GM19395 (cell line): Measurements from ENCODE around the gene PCDHB13.
"Not testable (repeated sequence)": the region's sequence is repeated elsewhere in the genome, so short reads cannot be mapped to it uniquely, and the experiment has no call there.

Experiments used
- ATAC-seq: cut with Tn5 transposase; IDR thresholded peaks from one replicate; pipeline ENCODE4 v1.9.1; 2021; ENCODE audit warnings: mild to moderate bottlenecking, moderate library complexity; ENCODE audit not compliant: unreplicated experiment

Gene PCDHB13

DNA sequence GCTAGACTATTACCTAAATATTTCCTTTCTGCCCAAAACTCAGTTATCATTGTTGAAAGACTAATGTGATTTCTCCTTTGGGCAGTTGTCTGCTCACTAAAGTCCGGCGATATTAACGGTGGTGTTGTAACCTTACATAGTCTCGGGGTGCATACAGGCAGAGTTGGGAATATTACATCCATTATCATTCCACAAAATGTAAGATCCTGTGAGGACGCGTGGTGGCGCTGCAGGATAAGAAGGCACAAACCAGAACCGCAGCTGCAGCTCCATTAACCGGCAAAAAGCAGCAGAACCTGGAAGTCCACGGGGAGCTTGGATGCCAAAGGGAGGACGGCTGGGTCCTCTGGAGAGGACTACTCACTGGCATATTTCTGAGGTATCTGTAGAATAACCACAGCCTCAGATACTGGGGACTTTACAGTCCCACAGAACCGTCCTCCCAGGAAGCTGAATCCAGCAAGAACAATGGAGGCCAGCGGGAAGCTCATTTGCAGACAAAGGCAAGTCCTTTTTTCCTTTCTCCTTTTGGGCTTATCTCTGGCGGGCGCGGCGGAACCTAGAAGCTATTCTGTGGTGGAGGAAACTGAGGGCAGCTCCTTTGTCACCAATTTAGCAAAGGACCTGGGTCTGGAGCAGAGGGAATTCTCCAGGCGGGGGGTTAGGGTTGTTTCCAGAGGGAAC is at the start of gene PCDHB13:
PCDHB13 (plus strand) TSS at position 264 of the 684 bp plus-strand sequence; CDS start at position 469, 205 bp downstream.
- not testable (repeated sequence) for ATAC-seq

DNA sequence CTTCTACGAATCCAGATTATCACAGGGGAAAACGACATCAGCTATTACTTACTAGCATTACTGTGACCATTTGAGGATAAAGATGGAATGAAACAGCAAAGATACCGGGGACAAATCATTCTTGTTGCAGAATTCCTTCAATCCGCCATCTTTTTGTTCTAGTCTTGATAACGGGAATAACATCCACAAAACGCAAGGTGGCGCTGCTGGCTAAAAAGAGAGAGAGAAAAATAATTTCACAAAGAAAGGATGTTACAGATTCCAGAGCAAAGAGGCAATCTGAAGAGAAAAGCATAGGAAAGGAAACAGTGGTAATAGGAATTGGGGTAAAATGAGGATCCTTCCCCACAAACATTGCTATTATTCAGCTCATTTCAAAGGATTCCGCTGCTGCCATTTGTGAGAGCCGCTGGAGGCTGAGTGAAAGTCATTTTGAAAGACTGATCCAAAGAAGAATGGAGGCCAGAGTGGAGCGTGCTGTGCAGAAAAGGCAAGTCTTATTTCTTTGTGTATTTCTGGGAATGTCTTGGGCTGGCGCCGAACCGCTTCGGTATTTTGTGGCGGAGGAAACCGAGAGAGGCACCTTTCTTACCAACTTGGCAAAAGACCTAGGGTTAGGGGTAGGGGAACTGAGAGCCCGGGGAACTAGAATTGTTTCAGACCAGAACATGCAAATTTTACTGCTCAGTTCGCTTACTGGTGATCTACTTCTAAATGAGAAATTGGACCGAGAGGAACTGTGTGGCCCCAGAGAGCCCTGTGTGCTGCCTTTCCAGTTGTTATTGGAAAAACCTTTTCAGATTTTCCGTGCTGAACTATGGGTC is 41.1 kb upstream of the PCDHB13 start, which contains the start of gene PCDHB7:
PCDHB7 (plus strand) TSS at position 264 of the 824 bp plus-strand sequence; CDS start at position 456, 192 bp downstream.
- ATAC-seq = no peak

DNA sequence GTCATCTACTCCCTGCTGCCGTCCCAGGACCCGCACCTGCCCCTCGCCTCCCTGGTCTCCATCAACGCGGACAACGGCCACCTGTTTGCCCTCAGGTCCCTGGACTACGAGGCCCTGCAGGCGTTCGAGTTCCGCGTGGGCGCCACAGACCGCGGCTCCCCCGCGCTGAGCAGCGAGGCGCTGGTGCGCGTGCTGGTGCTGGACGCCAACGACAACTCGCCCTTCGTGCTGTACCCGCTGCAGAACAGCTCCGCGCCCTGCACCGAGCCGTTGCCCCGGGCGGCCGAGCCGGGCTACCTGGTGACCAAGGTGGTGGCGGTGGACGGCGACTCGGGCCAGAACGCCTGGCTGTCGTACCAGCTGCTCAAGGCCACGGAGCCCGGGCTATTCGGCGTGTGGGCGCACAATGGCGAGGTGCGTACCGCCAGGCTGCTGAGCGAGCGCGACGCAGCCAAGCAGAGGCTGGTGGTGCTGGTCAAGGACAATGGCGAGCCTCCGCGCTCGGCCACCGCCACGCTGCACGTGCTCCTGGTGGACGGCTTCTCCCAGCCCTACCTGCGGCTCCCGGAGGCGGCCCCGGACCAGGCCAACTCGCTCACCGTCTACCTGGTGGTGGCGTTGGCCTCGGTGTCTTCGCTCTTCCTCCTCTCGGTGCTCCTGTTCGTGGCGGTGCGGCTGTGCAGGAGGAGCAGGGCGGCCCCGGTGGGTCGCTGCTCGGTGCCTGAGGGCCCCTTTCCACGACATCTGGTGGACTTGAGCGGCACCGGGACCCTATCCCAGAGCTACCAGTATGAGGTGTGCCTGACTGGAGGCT is 39.2 kb upstream of the PCDHB13 start:
- ATAC-seq = not testable (repeated sequence)

DNA sequence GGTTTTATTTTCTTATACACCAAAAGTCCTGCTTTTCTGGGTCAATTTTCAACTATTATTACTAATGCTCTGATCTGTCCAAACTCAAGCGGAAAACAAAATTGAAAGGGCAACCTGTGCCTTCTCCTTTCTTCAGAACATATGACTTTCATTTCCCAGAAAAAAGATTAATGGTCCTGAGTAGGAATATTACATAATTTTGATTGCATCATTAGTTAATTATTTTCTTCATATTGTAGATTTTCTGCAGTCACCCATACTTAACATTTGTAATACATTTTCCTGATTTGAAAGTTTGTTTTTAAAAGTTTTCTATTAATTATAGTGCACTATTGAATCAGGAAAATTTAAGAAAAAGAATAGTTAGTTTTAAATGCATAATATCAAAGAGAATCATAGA is 37.8 kb upstream of the PCDHB13 start:
- ATAC-seq = no peak

DNA sequence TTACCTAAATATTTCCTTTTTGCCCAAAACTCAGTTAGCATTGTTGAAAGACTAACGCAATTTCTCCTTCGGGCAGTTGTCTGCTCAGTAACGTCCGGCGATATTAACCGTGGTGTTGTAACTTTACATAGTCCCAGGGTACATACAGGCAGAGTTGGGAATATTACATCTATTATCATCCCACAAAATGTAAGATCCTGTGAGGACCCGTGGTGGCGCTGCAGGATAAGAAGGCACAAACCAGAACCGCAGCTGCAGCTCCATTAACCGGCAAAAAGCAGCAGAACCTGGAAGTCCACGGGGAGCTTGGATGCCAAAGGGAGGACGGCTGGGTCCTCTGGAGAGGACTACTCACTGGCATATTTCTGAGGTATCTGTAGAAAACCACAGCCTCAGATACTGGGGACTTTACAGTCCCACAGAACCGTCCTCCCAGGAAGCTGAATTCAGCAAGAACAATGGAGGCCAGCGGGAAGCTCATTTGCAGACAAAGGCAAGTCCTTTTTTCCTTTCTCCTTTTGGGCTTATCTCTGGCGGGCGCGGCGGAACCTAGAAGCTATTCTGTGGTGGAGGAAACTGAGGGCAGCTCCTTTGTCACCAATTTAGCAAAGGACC is 36.0 kb upstream of the PCDHB13 start, which contains the start of gene PCDHB8:
PCDHB8 (plus strand) TSS at position 214 of the 615 bp plus-strand sequence; CDS start at position 459, 245 bp downstream.
- ATAC-seq = not testable (repeated sequence)

DNA sequence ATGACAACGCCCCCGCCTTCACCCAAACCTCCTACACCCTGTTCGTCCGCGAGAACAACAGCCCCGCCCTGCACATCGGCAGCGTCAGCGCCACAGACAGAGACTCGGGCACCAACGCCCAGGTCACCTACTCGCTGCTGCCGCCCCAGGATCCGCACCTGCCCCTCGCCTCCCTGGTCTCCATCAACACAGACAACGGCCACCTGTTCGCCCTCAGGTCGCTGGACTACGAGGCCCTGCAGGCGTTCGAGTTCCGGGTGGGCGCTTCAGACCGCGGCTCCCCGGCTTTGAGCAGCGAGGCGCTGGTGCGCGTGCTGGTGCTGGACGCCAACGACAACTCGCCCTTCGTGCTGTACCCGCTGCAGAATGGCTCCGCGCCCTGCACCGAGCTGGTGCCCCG is 34.3 kb upstream of the PCDHB13 start:
- ATAC-seq = not testable (repeated sequence)

DNA sequence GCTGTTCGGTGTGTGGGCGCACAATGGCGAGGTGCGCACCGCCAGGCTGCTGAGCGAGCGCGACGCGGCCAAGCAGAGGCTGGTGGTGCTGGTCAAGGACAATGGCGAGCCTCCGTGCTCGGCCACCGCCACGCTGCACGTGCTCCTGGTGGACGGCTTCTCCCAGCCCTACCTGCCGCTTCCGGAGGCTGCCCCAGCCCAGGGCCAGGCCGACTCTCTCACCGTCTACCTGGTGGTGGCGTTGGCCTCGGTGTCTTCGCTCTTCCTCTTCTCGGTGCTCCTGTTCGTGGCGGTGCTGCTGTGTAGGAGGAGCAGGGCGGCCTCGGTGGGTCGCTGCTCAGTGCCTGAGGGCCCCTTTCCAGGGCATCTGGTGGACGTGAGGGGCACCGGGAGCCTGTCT is 33.8 kb upstream of the PCDHB13 start:
- ATAC-seq = not testable (repeated sequence)

DNA sequence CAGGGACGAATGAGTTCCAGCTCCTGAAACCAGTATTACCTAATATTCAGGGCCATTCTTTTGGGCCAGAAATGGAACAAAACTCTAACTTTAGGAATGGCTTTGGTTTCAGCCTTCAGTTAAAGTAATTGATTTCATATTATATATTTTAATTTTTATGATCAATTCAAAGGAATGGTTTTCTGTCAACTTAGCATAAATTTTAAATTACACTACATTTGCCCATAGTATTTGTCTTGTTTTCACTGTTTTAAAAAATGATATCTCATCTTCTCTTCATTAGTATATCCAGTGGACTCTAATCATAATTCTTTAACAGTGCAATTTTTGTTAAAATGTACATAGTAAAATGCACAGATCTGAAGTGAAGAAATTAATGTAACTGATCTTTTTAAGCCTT is 33.4 kb upstream of the PCDHB13 start:
- ATAC-seq = no peak

DNA sequence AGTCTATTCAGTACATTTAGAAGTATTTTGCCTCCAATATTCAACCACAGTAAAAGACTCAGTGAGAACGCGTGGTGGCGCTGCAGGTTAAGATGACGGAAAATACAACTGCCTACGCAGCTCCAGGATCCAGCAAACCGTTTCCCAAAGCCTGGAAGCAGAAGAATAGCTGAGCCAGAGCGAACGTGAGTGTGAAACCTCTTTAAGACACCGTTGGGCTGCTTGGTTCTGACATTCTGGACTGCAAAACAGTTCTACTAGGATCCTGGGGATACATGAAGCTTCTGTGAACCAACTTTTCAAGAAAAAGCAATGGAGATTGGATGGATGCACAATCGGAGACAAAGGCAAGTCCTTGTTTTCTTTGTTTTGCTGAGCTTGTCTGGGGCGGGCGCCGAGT is 31.5 kb upstream of the PCDHB13 start, which contains the start of gene PCDHB16:
PCDHB16 (plus strand) TSS at position 140 of the 400 bp plus-strand sequence; CDS start at position 313, 173 bp downstream.
- ATAC-seq = no peak

DNA sequence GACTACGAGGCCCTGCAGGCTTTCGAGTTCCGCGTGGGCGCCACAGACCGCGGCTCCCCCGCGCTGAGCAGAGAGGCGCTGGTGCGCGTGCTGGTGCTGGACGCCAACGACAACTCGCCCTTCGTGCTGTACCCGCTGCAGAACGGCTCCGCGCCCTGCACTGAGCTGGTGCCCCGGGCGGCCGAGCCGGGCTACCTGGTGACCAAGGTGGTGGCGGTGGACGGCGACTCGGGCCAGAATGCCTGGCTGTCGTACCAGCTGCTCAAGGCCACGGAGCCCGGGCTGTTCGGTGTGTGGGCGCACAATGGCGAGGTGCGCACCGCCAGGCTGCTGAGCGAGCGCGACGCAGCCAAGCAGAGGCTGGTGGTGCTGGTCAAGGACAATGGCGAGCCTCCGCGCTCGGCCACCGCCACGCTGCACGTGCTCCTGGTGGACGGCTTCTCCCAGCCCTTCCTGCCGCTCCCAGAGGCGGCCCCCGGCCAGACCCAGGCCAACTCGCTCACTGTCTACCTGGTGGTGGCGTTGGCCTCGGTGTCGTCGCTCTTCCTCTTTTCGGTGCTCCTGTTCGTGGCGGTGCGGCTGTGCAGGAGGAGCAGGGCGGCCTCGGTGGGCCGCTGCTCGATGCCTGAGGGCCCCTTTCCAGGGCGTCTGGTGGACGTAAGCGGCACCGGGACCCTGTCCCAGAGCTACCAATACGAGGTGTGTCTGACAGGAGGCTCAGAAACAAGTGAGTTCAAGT is 29.4 kb upstream of the PCDHB13 start:
- not testable (repeated sequence) for ATAC-seq

DNA sequence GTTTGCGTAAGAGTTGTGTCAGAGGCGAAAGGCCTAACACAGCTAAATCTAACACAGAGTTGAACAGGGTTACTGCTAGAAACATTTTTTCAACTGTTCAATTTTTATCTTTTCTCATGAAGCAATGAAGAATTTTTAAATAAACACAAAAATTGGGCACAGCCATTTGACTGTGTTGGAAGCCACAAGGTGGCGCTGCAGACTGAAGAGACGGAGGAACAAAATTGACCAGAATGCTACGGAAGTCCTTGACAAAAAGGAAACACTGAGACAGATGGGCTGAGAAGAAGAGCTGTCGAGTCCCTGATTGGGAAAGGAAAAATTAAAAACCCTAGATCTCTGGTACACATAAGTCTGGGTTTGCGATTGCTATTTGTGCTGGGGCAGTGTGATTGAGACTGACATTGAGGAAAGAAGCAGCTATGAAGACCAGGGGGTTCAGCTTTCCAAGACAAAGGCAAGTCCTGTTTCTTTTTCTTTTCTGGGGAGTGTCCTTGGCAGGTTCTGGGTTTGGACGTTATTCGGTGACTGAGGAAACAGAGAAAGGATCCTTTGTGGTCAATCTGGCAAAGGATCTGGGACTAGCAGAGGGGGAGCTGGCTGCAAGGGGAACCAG is 26.7 kb upstream of the PCDHB13 start, which contains the start of gene PCDHB9:
PCDHB9 (plus strand) TSS at position 265 of the 616 bp plus-strand sequence; CDS start at position 423, 158 bp downstream.
- ATAC-seq = no peak

DNA sequence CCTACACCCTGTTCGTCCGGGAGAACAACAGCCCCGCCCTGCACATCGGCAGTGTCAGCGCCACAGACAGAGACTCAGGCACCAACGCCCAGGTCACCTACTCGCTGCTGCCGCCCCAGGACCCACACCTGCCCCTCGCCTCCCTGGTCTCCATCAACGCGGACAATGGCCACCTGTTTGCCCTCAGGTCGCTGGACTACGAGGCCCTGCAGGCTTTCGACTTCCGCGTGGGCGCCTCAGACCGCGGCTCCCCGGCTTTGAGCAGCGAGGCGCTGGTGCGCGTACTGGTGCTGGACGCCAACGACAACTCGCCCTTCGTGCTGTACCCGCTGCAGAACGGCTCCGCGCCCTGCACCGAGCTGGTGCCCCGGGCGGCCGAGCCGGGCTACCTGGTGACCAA is 25.0 kb upstream of the PCDHB13 start:
- ATAC-seq = not testable (repeated sequence)

DNA sequence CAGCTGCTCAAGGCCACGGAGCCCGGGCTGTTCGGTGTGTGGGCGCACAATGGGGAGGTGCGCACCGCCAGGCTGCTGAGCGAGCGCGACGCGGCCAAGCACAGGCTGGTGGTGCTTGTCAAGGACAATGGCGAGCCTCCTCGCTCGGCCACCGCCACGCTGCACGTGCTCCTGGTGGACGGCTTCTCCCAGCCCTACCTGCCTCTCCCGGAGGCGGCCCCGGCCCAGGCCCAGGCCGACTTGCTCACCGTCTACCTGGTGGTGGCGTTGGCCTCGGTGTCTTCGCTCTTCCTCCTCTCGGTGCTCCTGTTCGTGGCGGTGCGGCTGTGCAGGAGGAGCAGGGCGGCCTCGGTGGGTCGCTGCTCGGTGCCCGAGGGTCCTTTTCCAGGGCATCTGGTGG is 24.6 kb upstream of the PCDHB13 start:
- ATAC-seq = not testable (repeated sequence)

DNA sequence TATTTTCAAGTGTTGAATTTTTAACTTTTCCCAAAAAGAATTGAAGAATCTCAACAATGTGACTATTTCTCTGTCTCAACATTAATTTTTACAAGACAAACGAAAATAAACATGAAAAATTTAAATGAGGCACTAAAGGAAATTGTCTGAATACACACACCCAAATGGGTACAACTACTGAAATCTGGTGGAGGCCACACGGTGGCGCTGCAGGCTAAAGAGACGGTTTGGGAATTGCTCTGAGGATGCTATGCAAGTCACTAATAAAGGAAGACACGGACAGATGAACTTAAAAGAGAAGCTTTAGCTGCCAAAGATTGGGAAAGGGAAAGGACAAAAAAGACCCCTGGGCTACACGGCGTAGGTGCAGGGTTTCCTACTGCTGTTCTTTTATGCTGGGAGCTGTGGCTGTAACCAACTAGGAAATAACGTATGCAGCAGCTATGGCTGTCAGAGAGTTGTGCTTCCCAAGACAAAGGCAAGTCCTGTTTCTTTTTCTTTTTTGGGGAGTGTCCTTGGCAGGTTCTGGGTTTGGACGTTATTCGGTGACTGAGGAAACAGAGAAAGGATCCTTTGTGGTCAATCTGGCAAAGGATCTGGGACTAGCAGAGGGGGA is 21.5 kb upstream of the PCDHB13 start, which contains the start of gene PCDHB10:
PCDHB10 (plus strand) TSS at position 244 of the 616 bp plus-strand sequence; CDS start at position 444, 200 bp downstream.
- no peak for ATAC-seq

DNA sequence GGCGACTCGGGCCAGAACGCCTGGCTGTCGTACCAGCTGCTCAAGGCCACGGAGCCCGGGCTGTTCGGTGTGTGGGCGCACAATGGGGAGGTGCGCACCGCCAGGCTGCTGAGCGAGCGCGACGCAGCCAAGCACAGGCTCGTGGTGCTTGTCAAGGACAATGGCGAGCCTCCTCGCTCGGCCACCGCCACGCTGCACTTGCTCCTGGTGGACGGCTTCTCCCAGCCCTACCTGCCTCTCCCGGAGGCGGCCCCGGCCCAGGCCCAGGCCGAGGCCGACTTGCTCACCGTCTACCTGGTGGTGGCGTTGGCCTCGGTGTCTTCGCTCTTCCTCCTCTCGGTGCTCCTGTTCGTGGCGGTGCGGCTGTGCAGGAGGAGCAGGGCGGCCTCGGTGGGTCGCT is 19.4 kb upstream of the PCDHB13 start:
- not testable (repeated sequence) for ATAC-seq

DNA sequence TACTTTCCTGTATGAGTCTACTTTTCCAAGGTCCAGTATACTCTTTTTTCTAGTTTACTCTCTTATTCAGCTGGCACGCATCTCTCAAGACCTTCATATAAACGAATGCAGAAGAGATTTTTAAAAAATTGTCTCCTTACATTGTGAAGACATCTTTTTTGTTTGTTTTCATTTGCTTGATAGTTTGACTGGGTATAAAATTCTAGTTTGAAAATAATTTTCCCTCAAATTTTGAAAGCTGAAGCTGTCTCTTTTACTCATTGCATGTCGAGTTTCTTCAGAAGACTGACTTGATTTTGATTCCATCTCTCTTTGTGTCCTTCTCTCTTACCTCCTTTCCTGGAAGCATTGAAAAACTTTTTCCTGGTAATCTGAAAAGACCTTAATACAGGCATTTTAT is 17.4 kb upstream of the PCDHB13 start:
- no peak for ATAC-seq

DNA sequence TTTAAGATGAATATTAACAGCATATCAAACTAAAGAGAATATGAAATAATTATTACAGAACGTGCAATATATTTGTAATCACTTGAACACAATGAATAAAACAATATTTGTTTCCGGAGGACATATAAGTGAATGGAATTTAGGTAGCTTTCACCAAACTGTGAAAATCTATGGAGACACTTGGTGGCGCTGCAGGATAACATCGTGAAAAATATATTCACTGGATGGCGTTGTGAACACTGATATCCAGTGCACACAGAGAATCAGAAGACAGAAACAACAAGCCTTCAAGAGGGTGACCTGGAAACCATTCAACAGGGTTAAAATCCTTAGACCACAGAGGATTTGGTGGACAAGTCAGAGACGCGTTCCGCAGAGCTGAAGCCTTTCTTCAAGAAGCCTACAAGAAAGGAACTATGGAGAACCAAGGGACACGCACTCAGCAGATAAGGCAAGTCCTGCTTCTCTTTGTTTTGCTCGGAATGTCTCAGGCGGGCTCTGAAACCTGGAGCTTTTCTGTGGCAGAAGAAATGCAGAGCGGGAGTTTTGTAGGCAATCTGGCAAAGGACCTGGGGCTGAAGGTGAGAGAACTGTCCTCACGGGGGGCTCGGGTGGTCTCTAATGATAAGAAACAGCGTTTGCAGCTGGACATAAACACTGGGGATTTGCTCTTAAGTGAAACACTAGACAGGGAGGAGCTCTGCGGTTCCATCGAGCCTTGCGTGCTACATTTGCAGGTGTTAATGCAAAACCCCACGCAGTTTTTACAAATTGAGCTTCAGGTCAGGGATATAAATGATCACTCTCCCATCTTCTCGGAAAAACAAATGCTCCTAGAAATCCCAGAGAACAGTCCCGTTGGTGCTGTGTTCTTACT is 14.1 kb upstream of the PCDHB13 start, which contains the start of gene PCDHB11:
PCDHB11 (plus strand) TSS at position 269 of the 877 bp plus-strand sequence; CDS start at position 417, 148 bp downstream.
- no peak for ATAC-seq
